Measurements from ENCODE around the gene ZNF175.

The ZNF175 gene

DNA sequence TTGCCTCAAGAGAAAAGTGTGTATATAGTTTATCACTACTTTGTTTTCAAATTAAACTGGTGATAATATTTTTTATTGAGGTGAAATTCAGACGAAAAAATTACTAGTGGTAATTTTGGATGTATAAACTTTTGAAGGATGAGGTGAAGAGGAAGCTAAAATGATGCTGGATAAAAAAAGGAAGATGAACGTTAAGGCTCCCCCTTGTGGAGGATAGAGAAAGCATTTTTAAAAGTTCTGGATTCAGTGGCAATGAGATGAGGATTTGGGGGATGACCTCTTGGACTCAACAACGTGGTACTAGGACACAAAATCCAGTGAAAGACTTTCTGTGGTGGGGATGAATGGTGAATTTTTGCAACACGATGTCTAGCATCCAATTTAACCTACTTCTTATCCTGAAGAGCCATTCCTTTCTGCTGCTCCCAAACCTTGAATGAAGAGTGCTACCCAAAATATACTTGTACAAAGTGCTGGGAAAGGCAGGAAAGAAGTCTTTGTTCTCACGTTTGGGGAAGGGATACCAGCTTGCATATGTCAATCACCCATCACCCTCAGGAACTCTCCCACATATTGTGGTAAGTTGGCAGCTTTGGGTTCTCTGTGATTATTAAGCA is 66.4 kb downstream of the ZNF175 start:
- peak in 1 of 2 experiments; percentile 7 for DNase-seq

DNA sequence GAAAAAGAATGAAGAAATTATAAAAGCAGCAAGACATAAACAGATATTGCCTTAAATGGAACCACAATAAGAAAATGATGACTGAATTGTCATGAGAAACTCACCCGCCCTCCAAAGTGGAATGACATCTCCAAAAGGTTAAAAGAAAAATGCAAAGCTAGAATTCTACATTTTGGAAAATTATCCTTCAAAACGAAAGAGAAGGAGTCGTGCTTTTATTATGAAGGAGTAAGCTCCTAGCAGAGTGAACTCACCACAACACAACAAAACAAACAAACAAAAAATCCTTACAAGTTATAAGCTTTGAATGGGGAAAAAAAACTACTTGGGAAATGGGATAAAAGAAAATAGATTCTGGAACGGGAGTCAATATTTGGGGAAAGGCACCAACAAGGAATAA is 68.8 kb downstream of the ZNF175 start:
- no peak for DNase-seq

DNA sequence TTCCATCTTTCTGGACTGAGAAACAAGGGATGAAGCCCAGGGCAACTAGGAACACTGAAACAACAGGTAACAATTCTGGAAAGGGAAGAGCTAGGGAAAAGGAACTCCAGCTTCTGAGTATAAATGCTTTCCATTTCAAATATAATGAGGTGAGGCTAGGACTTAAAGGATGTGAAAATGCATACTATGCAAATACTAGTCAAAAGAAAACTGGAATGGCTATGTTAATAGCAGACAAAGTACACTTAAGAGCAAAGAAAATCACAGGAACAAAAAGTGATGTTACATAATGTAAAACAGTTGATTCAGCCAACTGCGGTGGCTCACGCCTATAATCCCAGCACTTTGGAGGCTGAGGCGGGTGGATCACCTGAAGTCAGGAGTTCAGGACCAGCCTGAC is 69.3 kb downstream of the ZNF175 start:
- no peak for DNase-seq

DNA sequence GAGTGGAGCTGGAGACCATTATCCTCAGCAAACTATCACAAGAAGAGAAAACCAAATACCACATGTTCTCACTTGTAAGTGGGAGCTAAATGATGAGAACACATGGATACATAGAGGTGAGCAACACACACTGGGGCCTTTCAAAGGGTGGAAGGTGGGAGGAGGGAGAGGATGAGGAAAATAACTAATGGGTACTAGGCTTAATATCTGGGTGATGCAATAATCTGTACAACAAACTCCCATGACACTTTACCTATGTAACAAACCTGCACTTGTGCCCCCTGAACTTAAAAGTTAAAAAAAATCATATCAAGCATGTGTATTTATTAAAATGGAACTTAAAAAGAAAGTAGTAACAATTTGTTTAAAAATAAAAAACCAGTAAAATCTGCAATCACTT is 70.6 kb downstream of the ZNF175 start:
- no peak for DNase-seq

All from NCI-H1930 (cell line).